IMR-90 (cell line): ENCODE data around the gene MRPS22. TPM values are rescaled to one million over a fixed set of nuclear protein-coding genes. Genes with fewer than 3 reads are reported as not detected.
A peak's percentile ranks its signal among the peaks of the same experiment; 100 is the strongest.

ENCODE experiments used
- ATAC-seq: fragments of 200-7000 bp; cut with Tn5 transposase; 2 replicates; pipeline ENCODE4 v1.9.1; 2020; ENCODE audit warnings: low read depth, mild to moderate bottlenecking, moderate library complexity
- BruUV-seq: library from RNA; stranded (reverse); fragments of 400-500 nt; replicated peaks from 2 replicates; lab custom pipeline; 2021; lab: Mats Ljungman, UMichigan
- CTCF ChIA-PET: fragments of 300-600 bp; formaldehyde crosslinking; extraction: SDS; loops from one replicate; lab custom pipeline; 2021; ENCODE audit warnings: antibody characterized with exemption; lab: Yijun Ruan, JAX
- POLR2A ChIA-PET: fragments of 300-600 bp; sonication (Branson Sonifier 250); formaldehyde crosslinking; loops from one replicate; lab custom pipeline; 2022; ENCODE audit warnings: antibody characterized with exemption; ENCODE audit not compliant: unreplicated experiment; lab: Charles Lee
- DNase-seq: peaks from one replicate; pipeline ENCODE4 v3.0.0; 2013
- H2AFZ ChIP-seq: replicated peaks from 2 replicates; pipeline ENCODE3; 2013; ENCODE audit warnings: low read length, mild to moderate bottlenecking; ENCODE audit not compliant: poor library complexity
- H2AK5ac ChIP-seq: 2 replicates; pipeline ENCODE4 v1.6.1; 2013; ENCODE audit warnings: low read depth, low read length, inconsistent platforms
- H2AK9ac ChIP-seq: replicated peaks from 2 replicates; pipeline ENCODE3; 2013; ENCODE audit warnings: mild to moderate bottlenecking, low read depth, low read length, moderate library complexity; ENCODE audit not compliant: poor library complexity
- H2BK120ac ChIP-seq: 2 replicates; pipeline ENCODE4 v1.6.1; 2013; ENCODE audit warnings: low read depth, low read length, inconsistent platforms
- H2BK15ac ChIP-seq: 3 replicates; pipeline ENCODE4 v1.6.1; 2013; ENCODE audit warnings: low read depth, low read length, inconsistent platforms
- H2BK20ac ChIP-seq: 2 replicates; pipeline ENCODE4 v1.6.1; 2013; ENCODE audit warnings: low read depth, mild to moderate bottlenecking, inconsistent platforms, low read length, moderate library complexity
- H2BK5ac ChIP-seq: 2 replicates; pipeline ENCODE4 v1.6.1; 2013; ENCODE audit warnings: mild to moderate bottlenecking, low read depth, low read length, inconsistent platforms; ENCODE audit not compliant: poor library complexity, severe bottlenecking
- H3K14ac ChIP-seq: replicated peaks from 2 replicates; pipeline ENCODE4 v1.6.1; 2013; ENCODE audit warnings: low read depth, low read length, inconsistent platforms
- H3K18ac ChIP-seq: 2 replicates; pipeline ENCODE4 v1.6.1; 2013; ENCODE audit warnings: low read depth, low read length, control low read depth
- H3K23ac ChIP-seq: 2 replicates; pipeline ENCODE4 v1.6.1; 2013; ENCODE audit warnings: low read depth, low read length, inconsistent platforms
- H3K27ac ChIP-seq: 2 replicates; pipeline ENCODE4 v1.5.1; 2013; ENCODE audit warnings: mild to moderate bottlenecking, control low read depth, low read length; ENCODE audit not compliant: insufficient read depth
- H3K27me3 ChIP-seq: 2 replicates; pipeline ENCODE4 v1.6.1; 2013; ENCODE audit warnings: low read length; ENCODE audit not compliant: control insufficient read depth, insufficient read depth
- H3K36me3 ChIP-seq: 2 replicates; pipeline ENCODE4 v1.6.1; 2013; ENCODE audit warnings: low read length, mixed read lengths; ENCODE audit not compliant: control insufficient read depth, insufficient read depth
- H3K4ac ChIP-seq: 2 replicates; pipeline ENCODE4 v1.6.1; 2013; ENCODE audit warnings: low read depth, low read length, inconsistent platforms
- H3K4me1 ChIP-seq: 2 replicates; pipeline ENCODE4 v1.6.1; 2013; ENCODE audit warnings: low read length, mixed read lengths; ENCODE audit not compliant: control insufficient read depth, insufficient read depth
- H3K4me2 ChIP-seq: 2 replicates; pipeline ENCODE4 v1.6.1; 2013; ENCODE audit warnings: low read depth, mild to moderate bottlenecking, control low read depth, low read length, moderate library complexity
- H3K4me3 ChIP-seq: 2 replicates; pipeline ENCODE4 v1.5.1; 2013; ENCODE audit warnings: low read depth, mild to moderate bottlenecking, control low read depth, low read length, moderate library complexity; ENCODE audit not compliant: insufficient read depth
- H3K56ac ChIP-seq: 2 replicates; pipeline ENCODE4 v1.6.1; 2013; ENCODE audit warnings: low read length, inconsistent platforms; ENCODE audit not compliant: insufficient read depth; ENCODE audit errors: extremely low read depth
- H3K79me1 ChIP-seq, 2 experiments: 2 replicates each; pipeline ENCODE4 v1.6.1; 2013; ENCODE audit warnings: low read length in 2 of 2, inconsistent platforms in 1 of 2, low read depth in 1 of 2
- H3K9ac ChIP-seq: 2 replicates; pipeline ENCODE4 v1.6.1; 2013; ENCODE audit warnings: low read depth, low read length, control low read depth
- H3K9me1 ChIP-seq: 2 replicates; pipeline ENCODE4 v1.6.1; 2013; ENCODE audit warnings: low read length, inconsistent platforms; ENCODE audit not compliant: insufficient read depth
- H3K9me3 ChIP-seq: 2 replicates; pipeline ENCODE4 v1.6.1; 2013; ENCODE audit warnings: low read length; ENCODE audit not compliant: control insufficient read depth, insufficient read depth
- H4K20me1 ChIP-seq: 2 replicates; pipeline ENCODE4 v1.6.1; 2013; ENCODE audit warnings: low read length, inconsistent platforms; ENCODE audit not compliant: insufficient read depth
- H4K5ac ChIP-seq: 2 replicates; pipeline ENCODE4 v1.6.1; 2013; ENCODE audit warnings: mild to moderate bottlenecking, low read depth, low read length, control low read depth
- H4K8ac ChIP-seq, 2 experiments: 2 replicates each; pipeline ENCODE4 v1.6.1; 2013; ENCODE audit warnings: low read depth in 2 of 2, low read length in 2 of 2, control low read depth in 1 of 2, inconsistent platforms in 1 of 2
- H4K91ac ChIP-seq: 2 replicates; pipeline ENCODE4 v1.6.1; 2013; ENCODE audit warnings: low read depth, low read length, inconsistent platforms; ENCODE audit not compliant: insufficient read depth
- BHLHE40 ChIP-seq: fragments of 150-350 bp; IDR thresholded peaks from 2 replicates; pipeline ENCODE4 v1.6.1; 2016; ENCODE audit warnings: mild to moderate bottlenecking, low read depth, low read length
- CEBPB ChIP-seq: IDR thresholded peaks from 2 replicates; pipeline ENCODE4 v1.6.1; 2012; ENCODE audit warnings: low read depth, low read length, improper control_type of control experiment
- CHD1 ChIP-seq: IDR thresholded peaks from 2 replicates; pipeline ENCODE4 v1.6.1; 2012; ENCODE audit warnings: low read depth, low read length, improper control_type of control experiment
- FOS ChIP-seq: fragments of 150-350 bp; IDR thresholded peaks from 2 replicates; pipeline ENCODE4 v1.6.1; 2016; ENCODE audit warnings: low read depth, low read length
- MAFK ChIP-seq: IDR thresholded peaks from 2 replicates; pipeline ENCODE4 v1.6.1; 2012; ENCODE audit warnings: low read depth, low read length, improper control_type of control experiment
- MXI1 ChIP-seq: IDR thresholded peaks from 2 replicates; pipeline ENCODE4 v1.6.1; 2012; ENCODE audit warnings: low read depth, mild to moderate bottlenecking, low read length, moderate library complexity, borderline replicate concordance
- NFE2L2 ChIP-seq: fragments of 150-350 bp; IDR thresholded peaks from 2 replicates; pipeline ENCODE4 v1.6.1; 2016; ENCODE audit warnings: low read depth, mild to moderate bottlenecking, low read length
- POLR2A ChIP-seq: IDR thresholded peaks from 2 replicates; pipeline ENCODE4 v1.6.1; 2012; ENCODE audit warnings: mild to moderate bottlenecking, low read depth, low read length
- RAD21 ChIP-seq: IDR thresholded peaks from 2 replicates; pipeline ENCODE4 v1.6.1; 2012; ENCODE audit warnings: low read length, improper control_type of control experiment
- RCOR1 ChIP-seq: IDR thresholded peaks from 2 replicates; pipeline ENCODE4 v1.6.1; 2012; ENCODE audit warnings: mild to moderate bottlenecking, low read length, improper control_type of control experiment; ENCODE audit not compliant: insufficient replicate concordance
- RFX5 ChIP-seq: IDR thresholded peaks from 2 replicates; pipeline ENCODE4 v1.8.0; 2012; ENCODE audit warnings: low read depth, mild to moderate bottlenecking, low read length, moderate library complexity
- SMC3 ChIP-seq: fragments of 150-350 bp; IDR thresholded peaks from 2 replicates; pipeline ENCODE4 v1.6.1; 2016; ENCODE audit warnings: low read depth, mild to moderate bottlenecking, antibody characterized with exemption, low read length, moderate library complexity
- WGBS, 2 experiments: methylation state at CpG; one replicate each; pipeline versions ENCODE4 v1.1.5 to v1.1.7; 2013; ENCODE audit warnings: missing lambda C conversion rate in 2 of 2; ENCODE audit not compliant: insufficient read length in 1 of 2; ENCODE audit errors: extremely low coverage in 2 of 2; 5-methylcytosine and 5-hydroxymethylcytosine counted together
- dilution Hi-C: fragments of 300-500 bp; cut with HindIII; formaldehyde crosslinking; loops from one replicate; pipeline ENCODE4 v1.14.3; 2018; ENCODE audit warnings: low sequenced_read_pairs; ENCODE audit not compliant: unreplicated experiment
- in situ Hi-C: fragments of 300-500 bp; cut with MboI; formaldehyde crosslinking; loops from 3 replicates; pipeline ENCODE4 v1.14.3; 2019; ENCODE audit warnings: low sequenced_read_pairs, inconsistent platforms, mixed read lengths
- intact Hi-C: fragments of 100-400 bp; cut with micrococcal nuclease; formaldehyde crosslinking; loops from 2 replicates; pipeline ENCODE4 v1.10.0; 2022
- polyA plus RNA-seq, 3 experiments: library from polyadenylated mRNA; depleted of rRNA; stranded (reverse); fragments of >200 nt; gene quantifications; 2 replicates each; pipeline ENCODE4 v1.2.3, GENCODE V29; 2012; ENCODE audit warnings: low replicate concordance in 1 of 3
- total RNA-seq: library from RNA; depleted of rRNA; stranded (reverse); fragments of >200 nt; gene quantifications from 2 replicates; pipeline ENCODE4 v1.2.3, GENCODE V29; 2012
- TF ChIP-seq, protein P1 (sequence below): conservative IDR thresholded peaks from 2 replicates; pipeline ENCODE4 v1.5.1; 2012; ENCODE audit warnings: mild to moderate bottlenecking, low read depth, low read length, improper control_type of control experiment
- TF ChIP-seq, protein P2 (sequence below): fragments of 150-350 bp; IDR thresholded peaks from 2 replicates; pipeline ENCODE4 v1.6.1; 2016; ENCODE audit warnings: low read depth, mild to moderate bottlenecking, low read length, moderate library complexity, borderline replicate concordance
- TF ChIP-seq, protein P3 (sequence below): fragments of 150-350 bp; IDR thresholded peaks from 2 replicates; pipeline ENCODE4 v1.6.1; 2017; ENCODE audit warnings: mild to moderate bottlenecking, antibody characterized with exemption, low read length, low read depth

The MRPS22 gene
- total and polyA plus RNA-seq, 2 of the 4 experiments (the other 2 are of a cell fraction), result 54.5 to 72.4 TPM

- Histone ChIP-seq H3K9me1 (peaks cover under 1% of the 10 kb centered on the region; the same call in 1 of the 2 replicates), H3K4ac (peak overlapping the region; percentile 4; the same call in 1 of the 2 replicates), H3K56ac (no peak overlapping the region), H2BK120ac (no peak overlapping the region), H2AK5ac (peak overlapping the region; percentile 49; the same call in 1 of the 2 replicates), H3K4me3 (no peak overlapping the region), H3K4me1 (no peaks in the 10 kb centered on the region), H3K23ac (no peak overlapping the region), H3K9ac (no peak overlapping the region), H2AFZ (no peak overlapping the region), H3K4me2 (no peak overlapping the region), H3K36me3 (no peaks in the 10 kb centered on the region), H2BK20ac (no peak overlapping the region), H4K8ac (no peak overlapping the region), H2BK5ac (no peak overlapping the region), H3K14ac (no peak overlapping the region; the same call in 1 of the 2 replicates), H2AK9ac (peak overlapping the region; percentile 31), H4K91ac (no peak overlapping the region; the same call in none of the 2 replicates), H2BK15ac (no peak overlapping the region), H3K79me1 (no peaks in the 10 kb centered on the region), H3K27me3 (peaks cover 3% of the 10 kb centered on the region), H4K20me1 (no peaks in the 10 kb centered on the region), H3K9me3 (no peaks in the 10 kb centered on the region), H3K18ac (no peak overlapping the region), H4K5ac (no peak overlapping the region), H3K27ac (no peak overlapping the region)
- dilution Hi-C loops (no loop called here), intact Hi-C loops (loop anchor here (10.0 kb wide), 2 partner anchors 76 to 626 kb away; no protein-coding TSS in a partner anchor), in situ Hi-C loops (no loop called here)
- WGBS, 2 experiments, result 80% methylated on average over 3 of the region's 8 CpGs; no CpG with 5 or more reads in 1 of the 2 experiments
- POLR2A ChIA-PET, result no interaction called here
- CTCF ChIA-PET, result interaction anchor here (3.0 kb wide), 1 partner anchor 8 kb away, joined by 11 read pairs; no protein-coding TSS in a partner anchor
- no TSS peak for BruUV-seq
- ATAC-seq (no peak; the same call in 1 of the 2 replicates), DNase-seq (no peak)
- TF ChIP-seq RCOR1 (no peak), MXI1 (no peak), NFE2L2 (no peak), CHD1 (no peak), RFX5 (no peak), POLR2A (no peak), CEBPB (no peak), RAD21 (no peak), SMC3 (no peak), BHLHE40 (no peak), MAFK (no peak), FOS (no peak)
- TF ChIP-seq, protein P1, sequence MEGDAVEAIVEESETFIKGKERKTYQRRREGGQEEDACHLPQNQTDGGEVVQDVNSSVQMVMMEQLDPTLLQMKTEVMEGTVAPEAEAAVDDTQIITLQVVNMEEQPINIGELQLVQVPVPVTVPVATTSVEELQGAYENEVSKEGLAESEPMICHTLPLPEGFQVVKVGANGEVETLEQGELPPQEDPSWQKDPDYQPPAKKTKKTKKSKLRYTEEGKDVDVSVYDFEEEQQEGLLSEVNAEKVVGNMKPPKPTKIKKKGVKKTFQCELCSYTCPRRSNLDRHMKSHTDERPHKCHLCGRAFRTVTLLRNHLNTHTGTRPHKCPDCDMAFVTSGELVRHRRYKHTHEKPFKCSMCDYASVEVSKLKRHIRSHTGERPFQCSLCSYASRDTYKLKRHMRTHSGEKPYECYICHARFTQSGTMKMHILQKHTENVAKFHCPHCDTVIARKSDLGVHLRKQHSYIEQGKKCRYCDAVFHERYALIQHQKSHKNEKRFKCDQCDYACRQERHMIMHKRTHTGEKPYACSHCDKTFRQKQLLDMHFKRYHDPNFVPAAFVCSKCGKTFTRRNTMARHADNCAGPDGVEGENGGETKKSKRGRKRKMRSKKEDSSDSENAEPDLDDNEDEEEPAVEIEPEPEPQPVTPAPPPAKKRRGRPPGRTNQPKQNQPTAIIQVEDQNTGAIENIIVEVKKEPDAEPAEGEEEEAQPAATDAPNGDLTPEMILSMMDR, result no peak
- TF ChIP-seq, protein P2, sequence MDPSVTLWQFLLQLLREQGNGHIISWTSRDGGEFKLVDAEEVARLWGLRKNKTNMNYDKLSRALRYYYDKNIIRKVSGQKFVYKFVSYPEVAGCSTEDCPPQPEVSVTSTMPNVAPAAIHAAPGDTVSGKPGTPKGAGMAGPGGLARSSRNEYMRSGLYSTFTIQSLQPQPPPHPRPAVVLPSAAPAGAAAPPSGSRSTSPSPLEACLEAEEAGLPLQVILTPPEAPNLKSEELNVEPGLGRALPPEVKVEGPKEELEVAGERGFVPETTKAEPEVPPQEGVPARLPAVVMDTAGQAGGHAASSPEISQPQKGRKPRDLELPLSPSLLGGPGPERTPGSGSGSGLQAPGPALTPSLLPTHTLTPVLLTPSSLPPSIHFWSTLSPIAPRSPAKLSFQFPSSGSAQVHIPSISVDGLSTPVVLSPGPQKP, result no peak
- TF ChIP-seq, protein P3, sequence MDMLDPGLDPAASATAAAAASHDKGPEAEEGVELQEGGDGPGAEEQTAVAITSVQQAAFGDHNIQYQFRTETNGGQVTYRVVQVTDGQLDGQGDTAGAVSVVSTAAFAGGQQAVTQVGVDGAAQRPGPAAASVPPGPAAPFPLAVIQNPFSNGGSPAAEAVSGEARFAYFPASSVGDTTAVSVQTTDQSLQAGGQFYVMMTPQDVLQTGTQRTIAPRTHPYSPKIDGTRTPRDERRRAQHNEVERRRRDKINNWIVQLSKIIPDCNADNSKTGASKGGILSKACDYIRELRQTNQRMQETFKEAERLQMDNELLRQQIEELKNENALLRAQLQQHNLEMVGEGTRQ, result no peak
These were observed 23.1 kb upstream of the MRPS22 start for GRCh38 chr3:139320551-139321309.
